Transverse colon (tissue), 4 donors: ENCODE measurements around the gene GCDH.

Experiments
- EP300 ChIP-seq: sonication (generic); formaldehyde crosslinking; IDR thresholded peaks from one replicate; pipeline ENCODE4 v1.6.1; 2017; ENCODE audit warnings: antibody characterized with exemption, low read depth
- POLR2A ChIP-seq: fragments of 450-650 bp; IDR thresholded peaks from one replicate; pipeline ENCODE4 v1.6.1; 2016; ENCODE audit warnings: antibody characterized with exemption, mild to moderate bottlenecking, moderate library complexity
- POLR2AphosphoS5 ChIP-seq, 3 donors: sonication (generic); formaldehyde crosslinking; IDR thresholded peaks; one replicate each; pipeline ENCODE4 v1.6.1; 2016; ENCODE audit warnings: antibody characterized with exemption in 3 of 3
- TF ChIP-seq, protein P1 (sequence below), 5 experiments: fragments of 200-600 bp in 3 of 5; fragments of 450-650 bp in 2 of 5; sonication (generic) in 3 of 5; IDR thresholded peaks; 1 replicate in 2 of 5; 2 replicates in 3 of 5; pipeline ENCODE4 v1.5.1; 2016 to 2017; ENCODE audit warnings: antibody characterized with exemption in 5 of 5, inconsistent platforms in 3 of 5, mild to moderate bottlenecking in 2 of 5, moderate library complexity in 1 of 5

DNA sequence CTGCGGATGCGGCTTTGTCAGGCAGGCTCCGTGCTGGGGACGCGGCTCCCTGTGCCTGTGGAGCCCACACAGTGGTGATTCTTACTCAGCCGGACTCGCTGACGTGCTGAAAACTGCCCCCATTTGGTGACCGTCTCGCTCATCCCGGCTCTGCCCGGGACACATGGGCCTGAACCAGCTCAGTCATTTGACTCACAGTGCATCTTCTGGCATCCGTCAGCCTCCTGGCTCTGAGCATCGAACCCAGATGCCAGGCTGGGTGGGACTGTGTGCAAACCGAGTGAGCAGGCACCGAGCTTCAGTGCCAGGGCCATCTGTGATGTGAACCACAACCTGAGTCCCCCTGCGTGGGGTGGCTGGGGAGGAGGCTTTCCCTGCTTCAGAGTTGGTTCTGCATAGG lies 5.5 kb downstream of the GCDH start:
- TF ChIP-seq, protein P1, sequence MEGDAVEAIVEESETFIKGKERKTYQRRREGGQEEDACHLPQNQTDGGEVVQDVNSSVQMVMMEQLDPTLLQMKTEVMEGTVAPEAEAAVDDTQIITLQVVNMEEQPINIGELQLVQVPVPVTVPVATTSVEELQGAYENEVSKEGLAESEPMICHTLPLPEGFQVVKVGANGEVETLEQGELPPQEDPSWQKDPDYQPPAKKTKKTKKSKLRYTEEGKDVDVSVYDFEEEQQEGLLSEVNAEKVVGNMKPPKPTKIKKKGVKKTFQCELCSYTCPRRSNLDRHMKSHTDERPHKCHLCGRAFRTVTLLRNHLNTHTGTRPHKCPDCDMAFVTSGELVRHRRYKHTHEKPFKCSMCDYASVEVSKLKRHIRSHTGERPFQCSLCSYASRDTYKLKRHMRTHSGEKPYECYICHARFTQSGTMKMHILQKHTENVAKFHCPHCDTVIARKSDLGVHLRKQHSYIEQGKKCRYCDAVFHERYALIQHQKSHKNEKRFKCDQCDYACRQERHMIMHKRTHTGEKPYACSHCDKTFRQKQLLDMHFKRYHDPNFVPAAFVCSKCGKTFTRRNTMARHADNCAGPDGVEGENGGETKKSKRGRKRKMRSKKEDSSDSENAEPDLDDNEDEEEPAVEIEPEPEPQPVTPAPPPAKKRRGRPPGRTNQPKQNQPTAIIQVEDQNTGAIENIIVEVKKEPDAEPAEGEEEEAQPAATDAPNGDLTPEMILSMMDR (IDR thresholded peaks at IDR 0.05), result no peak
- TF ChIP-seq POLR2AphosphoS5 (IDR thresholded peaks at IDR 0.05), result no peak
- no peak for TF ChIP-seq POLR2A
- TF ChIP-seq EP300, result no peak
